K562 (cell line): ENCODE data around the gene CUTA.

Source experiments
- ATF7 ChIP-seq: fragments of 450-650 bp; IDR thresholded peaks from 2 replicates; pipeline ENCODE4 v1.7.1; 2014; ENCODE audit warnings: mild to moderate bottlenecking, moderate library complexity
- CBX1 ChIP-seq: sonication (generic); IDR thresholded peaks from 2 replicates; pipeline ENCODE4 v1.6.1; 2016; ENCODE audit warnings: antibody characterized with exemption, low read depth, mild to moderate bottlenecking
- HCFC1 ChIP-seq: IDR thresholded peaks from 2 replicates; pipeline ENCODE4 v1.6.1; 2012; ENCODE audit warnings: low read depth, low read length, improper control_type of control experiment
- TEAD1 ChIP-seq, 2 experiments: fragments of 450-650 bp in 1 of 2; sonication (generic) in 1 of 2; formaldehyde crosslinking; IDR thresholded peaks; 2 replicates each; pipeline versions ENCODE4 v1.4.0 to v1.8.0; 2020 to 2022; ENCODE audit warnings: mild to moderate bottlenecking in 2 of 2, missing genetic modification reagents in 1 of 2

- TF ChIP-seq TEAD1 (CRISPR knock-in tag; IDR thresholded peaks at IDR 0.05) (no peak), ATF7 (no peak), HCFC1 (no peak), CBX1 (no peak)
Measured at GRCh38 chr6:33456156-33456555, 38.2 kb upstream of the CUTA start.
